ENCODE results near the gene ARMC7.

GRCh38 chr17:75077072-75077495, 32.7 kb upstream of the ARMC7 start:
- TF ChIP-seq, protein P1, sequence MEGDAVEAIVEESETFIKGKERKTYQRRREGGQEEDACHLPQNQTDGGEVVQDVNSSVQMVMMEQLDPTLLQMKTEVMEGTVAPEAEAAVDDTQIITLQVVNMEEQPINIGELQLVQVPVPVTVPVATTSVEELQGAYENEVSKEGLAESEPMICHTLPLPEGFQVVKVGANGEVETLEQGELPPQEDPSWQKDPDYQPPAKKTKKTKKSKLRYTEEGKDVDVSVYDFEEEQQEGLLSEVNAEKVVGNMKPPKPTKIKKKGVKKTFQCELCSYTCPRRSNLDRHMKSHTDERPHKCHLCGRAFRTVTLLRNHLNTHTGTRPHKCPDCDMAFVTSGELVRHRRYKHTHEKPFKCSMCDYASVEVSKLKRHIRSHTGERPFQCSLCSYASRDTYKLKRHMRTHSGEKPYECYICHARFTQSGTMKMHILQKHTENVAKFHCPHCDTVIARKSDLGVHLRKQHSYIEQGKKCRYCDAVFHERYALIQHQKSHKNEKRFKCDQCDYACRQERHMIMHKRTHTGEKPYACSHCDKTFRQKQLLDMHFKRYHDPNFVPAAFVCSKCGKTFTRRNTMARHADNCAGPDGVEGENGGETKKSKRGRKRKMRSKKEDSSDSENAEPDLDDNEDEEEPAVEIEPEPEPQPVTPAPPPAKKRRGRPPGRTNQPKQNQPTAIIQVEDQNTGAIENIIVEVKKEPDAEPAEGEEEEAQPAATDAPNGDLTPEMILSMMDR (IDR thresholded peaks at IDR 0.05), result no peak
- TF ChIP-seq POLR2AphosphoS5 (IDR thresholded peaks at IDR 0.05), result no peak

All from esophagus muscularis mucosa (tissue), 3 donors.